ENCODE results near the gene UBAC1.

Gene UBAC1

DNA sequence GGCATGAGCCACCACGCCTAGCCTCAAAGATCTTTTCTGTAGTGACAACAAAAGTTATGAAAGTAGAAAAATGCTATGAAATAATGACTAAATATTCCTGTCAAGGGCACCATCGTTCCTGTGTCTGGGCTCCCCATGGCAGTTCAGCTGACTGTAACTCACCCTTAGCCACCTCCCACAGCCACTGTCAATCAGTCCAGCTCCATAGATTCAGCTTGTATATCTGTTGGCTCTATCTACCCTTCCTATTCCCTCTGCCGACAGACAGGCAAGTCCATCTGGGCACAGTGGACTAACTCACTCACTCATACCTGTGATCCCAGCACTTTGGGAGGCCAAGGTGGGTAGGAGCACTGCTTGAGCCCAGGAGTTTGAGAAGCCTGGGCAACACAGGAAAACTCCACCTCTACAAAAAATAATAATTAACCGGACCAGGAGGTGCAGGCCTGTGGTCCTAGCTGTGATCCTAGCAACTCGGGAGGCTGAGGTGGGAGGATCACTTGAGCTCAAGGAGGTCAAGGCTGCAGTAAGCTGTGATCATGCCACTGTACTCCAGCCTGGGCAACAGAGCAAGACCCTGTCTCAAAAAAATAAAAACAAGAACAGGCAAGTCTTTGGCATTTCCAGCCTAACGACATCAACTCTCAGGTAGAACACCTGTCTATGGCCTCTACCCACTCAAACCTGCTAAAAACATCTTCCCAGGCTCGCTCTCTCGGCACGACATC is 60.0 kb downstream of the UBAC1 start:
- Histone ChIP-seq H2BK12ac (ENCODE audit: low read length in 2 of 2) (no peak overlapping the region), H2BK15ac (ENCODE audit: low read depth, poor library complexity, severe bottlenecking) (no peak overlapping the region), H3K27ac (ENCODE audit: low read length, poor library complexity, severe bottlenecking) (no peak overlapping the region), H3K4me1 (ENCODE audit: control insufficient read depth, insufficient read depth, low read depth, low read length) (peaks cover 13% of the 10 kb centered on the region), H4K91ac (ENCODE audit: low read length) (no peak overlapping the region), H3K36me3 (ENCODE audit: control insufficient read depth in 1 of 2, insufficient read depth in 2 of 2, low read depth in 1 of 2, low read length in 2 of 2) (no peaks in the 10 kb centered on the region), H3K9ac (ENCODE audit: low read length) (no peak overlapping the region), H4K8ac (ENCODE audit: low read length) (no peak overlapping the region), H3K4ac (ENCODE audit: low read depth in 1 of 2, low read length in 2 of 2) (no peak overlapping the region), H2AFZ (ENCODE audit: low read depth, low read length) (no peak overlapping the region), H3K4me3 (ENCODE audit: insufficient read depth in 1 of 2, low read depth in 1 of 2, low read length in 2 of 2) (no peak overlapping the region), H3K18ac (ENCODE audit: low read depth in 1 of 2, low read length in 2 of 2) (no peak overlapping the region), H3K4me2 (ENCODE audit: low read length, poor library complexity, severe bottlenecking) (no peak overlapping the region), H2BK120ac (ENCODE audit: low read depth, low read length) (no peak overlapping the region), H3K14ac (ENCODE audit: low read length in 2 of 2) (no peak overlapping the region), H3K23ac (ENCODE audit: low read length in 2 of 2) (no peak overlapping the region), H3K9me3 (ENCODE audit: control insufficient read depth, low read length) (no peaks in the 10 kb centered on the region), H3K79me1 (replicated peaks; ENCODE audit: low read length, poor library complexity, severe bottlenecking) (peaks cover 13% of the 10 kb centered on the region), H2AK5ac (ENCODE audit: low read length, severe bottlenecking) (no peak overlapping the region), H3K27me3 (ENCODE audit: control insufficient read depth in 1 of 2, insufficient read depth in 1 of 2, low read length in 2 of 2) (no peaks in the 10 kb centered on the region), H2BK5ac (ENCODE audit: low read depth, low read length, poor library complexity, severe bottlenecking) (no peak overlapping the region)
- no peak for DNase-seq
- 97% methylated on average over 8 of the region's 9 CpGs for WGBS

GRCh38 chr9:135898634-135899407 is 62.4 kb downstream of the UBAC1 start:
- peaks cover 7% of the 10 kb centered on the region for H3K4me1 ChIP-seq (ENCODE audit: control insufficient read depth, insufficient read depth, low read depth, low read length)
- H3K27ac ChIP-seq (ENCODE audit: low read length, poor library complexity, severe bottlenecking) = no peak overlapping the region
- H3K23ac ChIP-seq (ENCODE audit: low read length in 2 of 2) = no peak overlapping the region
- H3K9ac ChIP-seq (ENCODE audit: low read length) = no peak overlapping the region
- no peaks in the 10 kb centered on the region for H3K36me3 ChIP-seq (ENCODE audit: control insufficient read depth in 1 of 2, insufficient read depth in 2 of 2, low read depth in 1 of 2, low read length in 2 of 2)
- no peak overlapping the region for H4K91ac ChIP-seq (ENCODE audit: low read length)
- H4K8ac ChIP-seq (ENCODE audit: low read length) = no peak overlapping the region
- H3K4me3 ChIP-seq (ENCODE audit: insufficient read depth in 1 of 2, low read depth in 1 of 2, low read length in 2 of 2) = no peak overlapping the region
- H2AK5ac ChIP-seq (ENCODE audit: low read length, severe bottlenecking) = no peak overlapping the region
- no peak overlapping the region for H2BK15ac ChIP-seq (ENCODE audit: low read depth, poor library complexity, severe bottlenecking)
- H3K79me1 ChIP-seq (replicated peaks; ENCODE audit: low read length, poor library complexity, severe bottlenecking) = peaks cover 18% of the 10 kb centered on the region
- H3K4me2 ChIP-seq (ENCODE audit: low read length, poor library complexity, severe bottlenecking) = no peak overlapping the region
- DNase-seq = no peak
- H2AFZ ChIP-seq (ENCODE audit: low read depth, low read length) = no peak overlapping the region
- H3K14ac ChIP-seq (ENCODE audit: low read length in 2 of 2) = no peak overlapping the region
- no peaks in the 10 kb centered on the region for H3K27me3 ChIP-seq (ENCODE audit: control insufficient read depth in 1 of 2, insufficient read depth in 1 of 2, low read length in 2 of 2)
- no peak overlapping the region for H2BK12ac ChIP-seq (ENCODE audit: low read length in 2 of 2)
- H2BK5ac ChIP-seq (ENCODE audit: low read depth, low read length, poor library complexity, severe bottlenecking) = no peak overlapping the region
- no peak overlapping the region for H2BK120ac ChIP-seq (ENCODE audit: low read depth, low read length)
- no peaks in the 10 kb centered on the region for H3K9me3 ChIP-seq (ENCODE audit: control insufficient read depth, low read length)
- H3K18ac ChIP-seq (ENCODE audit: low read depth in 1 of 2, low read length in 2 of 2) = no peak overlapping the region
- WGBS = 97% methylated on average over 7 of the region's 11 CpGs
- H3K4ac ChIP-seq (ENCODE audit: low read depth in 1 of 2, low read length in 2 of 2) = no peak overlapping the region

DNA sequence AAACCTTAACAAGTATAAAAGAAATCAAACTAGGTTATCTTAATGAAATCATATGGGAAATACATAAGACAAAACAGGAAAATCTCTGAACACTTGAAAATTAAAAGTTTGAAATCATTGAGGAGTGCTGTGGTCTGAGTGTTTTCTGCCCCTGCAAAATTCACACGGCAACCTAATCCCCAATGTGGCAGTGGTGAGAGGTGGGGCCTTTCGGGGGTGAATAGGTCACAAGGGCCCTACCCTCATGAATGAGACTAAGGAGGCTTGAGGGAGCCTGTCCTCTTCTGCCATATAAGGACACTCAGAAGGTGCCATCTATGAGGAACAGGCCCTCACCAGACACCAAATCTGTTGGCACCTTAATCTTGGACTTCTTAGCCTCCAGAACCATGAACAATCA is 64.5 kb downstream of the UBAC1 start:
- Histone ChIP-seq H2AFZ (ENCODE audit: low read depth, low read length) (no peak overlapping the region), H2BK12ac (ENCODE audit: low read length in 2 of 2) (no peak overlapping the region), H2BK15ac (ENCODE audit: low read depth, poor library complexity, severe bottlenecking) (no peak overlapping the region), H3K4me3 (ENCODE audit: insufficient read depth in 1 of 2, low read depth in 1 of 2, low read length in 2 of 2) (no peak overlapping the region), H3K14ac (ENCODE audit: low read length in 2 of 2) (no peak overlapping the region), H3K4me1 (ENCODE audit: control insufficient read depth, insufficient read depth, low read depth, low read length) (peaks cover 6% of the 10 kb centered on the region), H3K18ac (ENCODE audit: low read depth in 1 of 2, low read length in 2 of 2) (no peak overlapping the region), H3K27ac (ENCODE audit: low read length, poor library complexity, severe bottlenecking) (no peak overlapping the region), H3K23ac (ENCODE audit: low read length in 2 of 2) (no peak overlapping the region), H3K4ac (ENCODE audit: low read depth in 1 of 2, low read length in 2 of 2) (no peak overlapping the region), H4K91ac (ENCODE audit: low read length) (no peak overlapping the region), H3K4me2 (ENCODE audit: low read length, poor library complexity, severe bottlenecking) (no peak overlapping the region), H2BK120ac (ENCODE audit: low read depth, low read length) (no peak overlapping the region), H3K9ac (ENCODE audit: low read length) (no peak overlapping the region), H3K27me3 (ENCODE audit: control insufficient read depth in 1 of 2, insufficient read depth in 1 of 2, low read length in 2 of 2) (no peaks in the 10 kb centered on the region), H3K9me3 (ENCODE audit: control insufficient read depth, low read length) (no peaks in the 10 kb centered on the region), H3K36me3 (ENCODE audit: control insufficient read depth in 1 of 2, insufficient read depth in 2 of 2, low read depth in 1 of 2, low read length in 2 of 2) (no peaks in the 10 kb centered on the region), H2BK5ac (ENCODE audit: low read depth, low read length, poor library complexity, severe bottlenecking) (no peak overlapping the region), H2AK5ac (ENCODE audit: low read length, severe bottlenecking) (no peak overlapping the region), H4K8ac (ENCODE audit: low read length) (no peak overlapping the region), H3K79me1 (replicated peaks; ENCODE audit: low read length, poor library complexity, severe bottlenecking) (peaks cover 22% of the 10 kb centered on the region)
- whole genome bisulfite sequencing = 94% methylated on average over 2 of the region's 2 CpGs
- DNase-seq = no peak

- no peaks in the 10 kb centered on the region for H3K9me3 ChIP-seq (ENCODE audit: control insufficient read depth, low read length)
- H3K79me1 ChIP-seq (replicated peaks; ENCODE audit: low read length, poor library complexity, severe bottlenecking) = peaks cover 23% of the 10 kb centered on the region
- no peak overlapping the region for H3K27ac ChIP-seq (ENCODE audit: low read length, poor library complexity, severe bottlenecking)
- H3K23ac ChIP-seq (ENCODE audit: low read length in 2 of 2) = no peak overlapping the region
- H2BK12ac ChIP-seq (ENCODE audit: low read length in 2 of 2) = no peak overlapping the region
- 98% methylated on average over 2 of the region's 3 CpGs for WGBS
- no peak overlapping the region for H2AFZ ChIP-seq (ENCODE audit: low read depth, low read length)
- no peak overlapping the region for H3K4me3 ChIP-seq (ENCODE audit: insufficient read depth in 1 of 2, low read depth in 1 of 2, low read length in 2 of 2)
- H3K9ac ChIP-seq (ENCODE audit: low read length) = no peak overlapping the region
- H2BK15ac ChIP-seq (ENCODE audit: low read depth, poor library complexity, severe bottlenecking) = no peak overlapping the region
- no peaks in the 10 kb centered on the region for H3K27me3 ChIP-seq (ENCODE audit: control insufficient read depth in 1 of 2, insufficient read depth in 1 of 2, low read length in 2 of 2)
- H4K8ac ChIP-seq (ENCODE audit: low read length) = no peak overlapping the region
- no peak overlapping the region for H3K4ac ChIP-seq (ENCODE audit: low read depth in 1 of 2, low read length in 2 of 2)
- no peak overlapping the region for H4K91ac ChIP-seq (ENCODE audit: low read length)
- H2BK5ac ChIP-seq (ENCODE audit: low read depth, low read length, poor library complexity, severe bottlenecking) = no peak overlapping the region
- no peak overlapping the region for H3K14ac ChIP-seq (ENCODE audit: low read length in 2 of 2)
- no peak overlapping the region for H3K4me2 ChIP-seq (ENCODE audit: low read length, poor library complexity, severe bottlenecking)
- no peak overlapping the region for H3K18ac ChIP-seq (ENCODE audit: low read depth in 1 of 2, low read length in 2 of 2)
- H2BK120ac ChIP-seq (ENCODE audit: low read depth, low read length) = no peak overlapping the region
- no peak overlapping the region for H2AK5ac ChIP-seq (ENCODE audit: low read length, severe bottlenecking)
- peaks cover 5% of the 10 kb centered on the region for H3K4me1 ChIP-seq (ENCODE audit: control insufficient read depth, insufficient read depth, low read depth, low read length)
- no peak for DNase-seq
- H3K36me3 ChIP-seq (ENCODE audit: control insufficient read depth in 1 of 2, insufficient read depth in 2 of 2, low read depth in 1 of 2, low read length in 2 of 2) = no peaks in the 10 kb centered on the region
These were observed 65.0 kb downstream of the UBAC1 start for GRCh38 chr9:135896205-135896604.
